ENCODE results near the gene SMCO2. TPM values are rescaled to one million over a fixed set of nuclear protein-coding genes. Genes with fewer than 3 reads are reported as not detected.

Gene SMCO2
- total RNA-seq, 1 experiment from 2014 or later = not detected

GRCh38 chr12:27400856-27401354 lies 45.6 kb upstream of the SMCO2 start:
- ATAC-seq = no peak
- Histone ChIP-seq H3K79me2 (ENCODE audit: insufficient read depth, low read length) (no peaks in the 10 kb centered on the region), H3K4me3 (replicated peaks in 1 of 2; ENCODE audit: low read depth in 1 of 2, low read length in 2 of 2) (no peak overlapping the region), H2AFZ (ENCODE audit: low read depth, low read length, poor library complexity, severe bottlenecking) (no peak overlapping the region), H3K36me3 (ENCODE audit: control insufficient read depth in 1 of 2, insufficient read depth in 2 of 2, low read length in 2 of 2) (peaks cover 0 to 2% of the 10 kb centered on the region in 2 experiments; a peak in 2 of 4 replicates), H3K9ac (ENCODE audit: low read length) (no peak overlapping the region), H3K4me2 (ENCODE audit: low read length) (no peak overlapping the region), H4K20me1 (ENCODE audit: insufficient read depth) (no peaks in the 10 kb centered on the region), H3K27me3 (ENCODE audit: insufficient read depth, low read length) (no peaks in the 10 kb centered on the region), H3K4me1 (ENCODE audit: control insufficient read depth in 1 of 2, insufficient read depth in 2 of 2, low read length in 2 of 2) (no peaks in the 10 kb centered on the region), H3K27ac (ENCODE audit: low read depth, low read length) (no peak overlapping the region), H3K9me3 (ENCODE audit: control insufficient read depth in 1 of 2, insufficient read depth in 1 of 2, low read depth in 1 of 2, low read length in 2 of 2) (no peaks in the 10 kb centered on the region), H3K9me2 (ENCODE audit: insufficient read depth) (no peaks in the 10 kb centered on the region)
- ChIA-PET CTCF (interaction anchor here (0.7 kb wide), 1 partner anchor 429 kb away, joined by 3 read pairs; no protein-coding TSS in a partner anchor), RAD21 (ENCODE audit: low non-redundant PET in 1 of 2, low total read pairs in 2 of 2, uncharacterized antibody in 2 of 2, unreplicated experiment in 2 of 2) (no interaction called here), POLR2A (interaction anchor here (0.5 kb wide), 1 partner anchor 505 kb away, joined by 4 read pairs; no protein-coding TSS in a partner anchor)
- DNase-seq (ENCODE audit: low read depth, low spot score) = no peak
- BruUV-seq (replicated peaks) = no TSS peak
- intact Hi-C loops (cut with micrococcal nuclease) = no loop called here
- TF ChIP-seq EZH2phosphoT487 (IDR thresholded peaks at IDR 0.05; ENCODE audit: borderline replicate concordance) = no peak
- no peak for TF ChIP-seq CEBPB (IDR thresholded peaks at IDR 0.05; ENCODE audit: low read depth)
- TF ChIP-seq SIN3A (IDR thresholded peaks at IDR 0.05; ENCODE audit: low read depth) = no peak
- TF ChIP-seq ZBTB33 (IDR thresholded peaks at IDR 0.05; ENCODE audit: extremely low read depth, insufficient replicate concordance, low read length) = no peak
- TF ChIP-seq TCF7L2 (IDR thresholded peaks at IDR 0.05; ENCODE audit: borderline replicate concordance, extremely low read depth, insufficient read depth, insufficient read length) = no peak
- no peak for TF ChIP-seq ZFX (IDR thresholded peaks at IDR 0.05)
- no peak for TF ChIP-seq POLR2A (IDR thresholded peaks at IDR 0.05; ENCODE audit: borderline replicate concordance, extremely low read depth, insufficient read depth, insufficient read length)
- no peak for TF ChIP-seq REST (IDR thresholded peaks at IDR 0.05; ENCODE audit: low read depth)
- no peak for TF ChIP-seq CTCF (IDR thresholded peaks at IDR 0.05 in 2 of 3, conservative IDR thresholded peaks at IDR 0.05 in 1 of 3; ENCODE audit: borderline replicate concordance in 1 of 3, insufficient read depth in 1 of 3, low read depth in 2 of 3, low read length in 2 of 3)
- no peak for TF ChIP-seq JUND (IDR thresholded peaks at IDR 0.05)
- TF ChIP-seq YY1 (IDR thresholded peaks at IDR 0.05; ENCODE audit: extremely low read depth, insufficient replicate concordance, low read depth, low read length) = no peak
- TF ChIP-seq SP1 (IDR thresholded peaks at IDR 0.05; ENCODE audit: low read depth) = no peak
- no peak for TF ChIP-seq RAD21 (IDR thresholded peaks at IDR 0.05; ENCODE audit: low read depth)
- no peak for TF ChIP-seq FOSL1 (IDR thresholded peaks at IDR 0.05; ENCODE audit: low read depth)
- no peak for TF ChIP-seq POLR2AphosphoS5 (IDR thresholded peaks at IDR 0.05; ENCODE audit: low read depth, low read length)
- no peak for TF ChIP-seq EZH2 (IDR thresholded peaks at IDR 0.05)
- no peak for TF ChIP-seq ATF3 (IDR thresholded peaks at IDR 0.05)
- no peak for TF ChIP-seq CBX3 (IDR thresholded peaks at IDR 0.05; ENCODE audit: low read depth)
